Tibial nerve (tissue), 4 donors: ENCODE results near the gene AMPD2.

ENCODE experiments used
- EP300 ChIP-seq, 2 donors: sonication (generic); formaldehyde crosslinking; IDR thresholded peaks; one replicate each; pipeline ENCODE4 v1.6.1; 2017; ENCODE audit warnings: antibody characterized with exemption in 2 of 2, mild to moderate bottlenecking in 1 of 2
- POLR2A ChIP-seq, 2 donors: fragments of 450-650 bp; IDR thresholded peaks; one replicate each; pipeline ENCODE4 v1.6.1; 2017; ENCODE audit warnings: antibody characterized with exemption in 2 of 2, mild to moderate bottlenecking in 2 of 2, moderate library complexity in 2 of 2
- TF ChIP-seq, protein P1 (sequence below), 5 experiments: fragments of 200-600 bp in 3 of 5; fragments of 450-650 bp in 2 of 5; sonication (generic) in 3 of 5; IDR thresholded peaks; one replicate each; pipeline ENCODE4 v1.5.1; 2016 to 2019; ENCODE audit warnings: antibody characterized with exemption in 5 of 5, mild to moderate bottlenecking in 3 of 5, moderate library complexity in 2 of 5

DNA sequence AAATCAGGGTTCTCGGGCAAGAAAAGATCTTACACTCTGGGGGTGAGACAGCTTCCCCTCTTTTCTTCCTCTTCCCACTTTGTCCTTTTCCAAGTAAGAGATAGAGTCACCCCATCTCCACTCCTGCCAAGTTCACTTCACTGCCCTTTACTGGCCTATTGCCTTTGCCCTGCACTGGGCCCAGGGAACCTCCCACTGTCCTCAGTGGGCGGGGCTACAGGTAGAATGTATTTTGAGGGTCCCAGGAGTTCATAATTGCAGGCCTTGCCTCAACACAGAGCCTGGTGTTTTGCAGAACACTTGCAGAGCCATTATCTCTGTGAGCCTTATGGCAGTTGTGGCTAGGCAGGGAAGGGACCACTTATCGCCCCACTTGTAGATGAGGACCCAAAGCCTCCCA is 3.3 kb downstream of the AMPD2 start:
- TF ChIP-seq, protein P1, sequence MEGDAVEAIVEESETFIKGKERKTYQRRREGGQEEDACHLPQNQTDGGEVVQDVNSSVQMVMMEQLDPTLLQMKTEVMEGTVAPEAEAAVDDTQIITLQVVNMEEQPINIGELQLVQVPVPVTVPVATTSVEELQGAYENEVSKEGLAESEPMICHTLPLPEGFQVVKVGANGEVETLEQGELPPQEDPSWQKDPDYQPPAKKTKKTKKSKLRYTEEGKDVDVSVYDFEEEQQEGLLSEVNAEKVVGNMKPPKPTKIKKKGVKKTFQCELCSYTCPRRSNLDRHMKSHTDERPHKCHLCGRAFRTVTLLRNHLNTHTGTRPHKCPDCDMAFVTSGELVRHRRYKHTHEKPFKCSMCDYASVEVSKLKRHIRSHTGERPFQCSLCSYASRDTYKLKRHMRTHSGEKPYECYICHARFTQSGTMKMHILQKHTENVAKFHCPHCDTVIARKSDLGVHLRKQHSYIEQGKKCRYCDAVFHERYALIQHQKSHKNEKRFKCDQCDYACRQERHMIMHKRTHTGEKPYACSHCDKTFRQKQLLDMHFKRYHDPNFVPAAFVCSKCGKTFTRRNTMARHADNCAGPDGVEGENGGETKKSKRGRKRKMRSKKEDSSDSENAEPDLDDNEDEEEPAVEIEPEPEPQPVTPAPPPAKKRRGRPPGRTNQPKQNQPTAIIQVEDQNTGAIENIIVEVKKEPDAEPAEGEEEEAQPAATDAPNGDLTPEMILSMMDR (IDR thresholded peaks at IDR 0.05), result no peak
- TF ChIP-seq POLR2A (IDR thresholded peaks at IDR 0.05) (no peak), EP300 (IDR thresholded peaks at IDR 0.05) (no peak)
